HUES6 (cell line): ENCODE results near the gene PCDHA3.
"Not testable (repeated sequence)": the region's sequence is repeated elsewhere in the genome, so short reads cannot be mapped to it uniquely, and the experiment has no call there.

Experiments used
- H3K27ac ChIP-seq: 2 replicates; pipeline ENCODE4 v1.7.0; 2013; ENCODE audit warnings: low read depth, mild to moderate bottlenecking, low read length, inconsistent platforms
- H3K27me3 ChIP-seq: 2 replicates; pipeline ENCODE4 v1.6.1; 2013; ENCODE audit warnings: low read length; ENCODE audit not compliant: control insufficient read depth, insufficient read depth
- H3K36me3 ChIP-seq: 2 replicates; pipeline ENCODE4 v1.6.1; 2013; ENCODE audit warnings: low read length; ENCODE audit not compliant: control insufficient read depth, insufficient read depth
- H3K4me1 ChIP-seq: 2 replicates; pipeline ENCODE4 v1.6.1; 2013; ENCODE audit warnings: low read length; ENCODE audit not compliant: control insufficient read depth, insufficient read depth
- H3K4me3 ChIP-seq: 2 replicates; pipeline ENCODE4 v1.5.1; 2013; ENCODE audit warnings: low read depth, low read length
- H3K9ac ChIP-seq: one replicate; pipeline ENCODE4 v1.6.1; 2013; ENCODE audit warnings: mild to moderate bottlenecking, low read length
- H3K9me3 ChIP-seq: 2 replicates; pipeline ENCODE4 v1.6.1; 2013; ENCODE audit warnings: low read depth, low read length; ENCODE audit not compliant: control insufficient read depth, insufficient read depth

The PCDHA3 gene

GRCh38 chr5:140840978-140841962, 40.4 kb downstream of the PCDHA3 start, which contains the start of gene PCDHA8:
Gene PCDHA8, plus strand, starts transcription at chr5:140841187. Its CDS starts 135 bp downstream, at chr5:140841322.
- no peak within 1 kb of the TSS for H3K27ac ChIP-seq
- H3K9me3 ChIP-seq, result peaks cover 5% of the 10 kb centered on the region
- no peaks in the 10 kb centered on the region for H3K27me3 ChIP-seq
- H3K4me3 ChIP-seq, result peak within 1 kb of the TSS; percentile 42
- H3K9ac ChIP-seq, result no peak within 1 kb of the TSS
- H3K36me3 ChIP-seq, result peaks cover 1% of the 10 kb centered on the region; the same call in 1 of the 2 replicates
- H3K4me1 ChIP-seq, result no peaks in the 10 kb centered on the region

DNA sequence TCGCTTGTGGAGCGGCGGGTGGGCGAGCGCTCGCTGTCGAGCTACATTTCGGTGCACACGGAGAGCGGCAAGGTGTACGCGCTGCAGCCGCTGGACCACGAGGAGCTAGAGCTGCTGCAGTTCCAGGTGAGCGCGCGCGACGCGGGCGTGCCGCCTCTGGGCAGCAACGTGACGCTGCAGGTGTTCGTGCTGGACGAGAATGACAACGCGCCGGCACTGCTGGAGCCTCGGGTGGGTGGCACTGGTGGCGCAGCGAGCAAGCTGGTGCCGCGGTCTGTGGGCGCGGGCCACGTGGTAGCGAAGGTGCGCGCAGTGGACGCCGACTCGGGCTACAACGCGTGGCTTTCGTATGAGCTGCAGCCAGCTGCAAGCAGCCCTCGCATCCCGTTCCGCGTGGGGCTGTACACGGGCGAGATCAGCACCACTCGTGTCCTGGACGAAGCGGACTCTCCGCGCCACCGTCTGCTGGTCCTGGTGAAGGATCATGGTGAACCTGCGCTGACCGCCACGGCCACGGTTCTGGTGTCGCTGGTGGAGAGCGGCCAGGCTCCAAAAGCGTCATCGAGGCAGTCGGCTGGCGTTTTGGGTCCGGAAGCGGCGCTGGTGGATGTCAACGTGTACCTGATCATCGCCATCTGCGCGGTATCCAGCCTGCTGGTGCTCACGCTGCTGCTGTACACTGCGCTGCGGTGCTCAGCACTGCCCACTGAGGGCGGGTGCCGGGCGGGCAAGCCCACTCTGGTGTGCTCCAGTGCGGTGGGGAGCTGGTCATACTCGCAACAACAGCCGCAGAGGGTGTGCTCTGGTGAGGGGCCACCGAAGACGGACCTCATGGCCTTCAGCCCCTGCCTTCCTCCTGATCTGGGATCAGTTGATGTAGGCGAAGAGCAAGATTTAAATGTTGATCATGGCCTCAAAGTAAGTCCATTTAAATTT, 42.2 kb downstream of the PCDHA3 start:
- H3K36me3 ChIP-seq, result no peaks in the 10 kb centered on the region
- no peak overlapping the region for H3K9ac ChIP-seq
- no peak overlapping the region for H3K27ac ChIP-seq
- H3K4me3 ChIP-seq, result no peak overlapping the region
- H3K27me3 ChIP-seq, result no peaks in the 10 kb centered on the region
- H3K4me1 ChIP-seq, result no peaks in the 10 kb centered on the region
- peaks cover 3% of the 10 kb centered on the region; the same call in 1 of the 2 replicates for H3K9me3 ChIP-seq

- not testable (repeated sequence) for H3K9ac ChIP-seq, H3K36me3 ChIP-seq, H3K27me3 ChIP-seq, H3K9me3 ChIP-seq, H3K27ac ChIP-seq, H3K4me1 ChIP-seq
- peak within 1 kb of the TSS; percentile 48; the same call in 1 of the 2 replicates for H3K4me3 ChIP-seq
These were observed 47.6 kb downstream of the PCDHA3 start, which contains the start of gene PCDHA9 for GRCh38 chr5:140848139-140849102. Gene PCDHA9, plus strand, starts transcription at chr5:140848382. Its CDS starts 114 bp downstream, at chr5:140848496.

DNA sequence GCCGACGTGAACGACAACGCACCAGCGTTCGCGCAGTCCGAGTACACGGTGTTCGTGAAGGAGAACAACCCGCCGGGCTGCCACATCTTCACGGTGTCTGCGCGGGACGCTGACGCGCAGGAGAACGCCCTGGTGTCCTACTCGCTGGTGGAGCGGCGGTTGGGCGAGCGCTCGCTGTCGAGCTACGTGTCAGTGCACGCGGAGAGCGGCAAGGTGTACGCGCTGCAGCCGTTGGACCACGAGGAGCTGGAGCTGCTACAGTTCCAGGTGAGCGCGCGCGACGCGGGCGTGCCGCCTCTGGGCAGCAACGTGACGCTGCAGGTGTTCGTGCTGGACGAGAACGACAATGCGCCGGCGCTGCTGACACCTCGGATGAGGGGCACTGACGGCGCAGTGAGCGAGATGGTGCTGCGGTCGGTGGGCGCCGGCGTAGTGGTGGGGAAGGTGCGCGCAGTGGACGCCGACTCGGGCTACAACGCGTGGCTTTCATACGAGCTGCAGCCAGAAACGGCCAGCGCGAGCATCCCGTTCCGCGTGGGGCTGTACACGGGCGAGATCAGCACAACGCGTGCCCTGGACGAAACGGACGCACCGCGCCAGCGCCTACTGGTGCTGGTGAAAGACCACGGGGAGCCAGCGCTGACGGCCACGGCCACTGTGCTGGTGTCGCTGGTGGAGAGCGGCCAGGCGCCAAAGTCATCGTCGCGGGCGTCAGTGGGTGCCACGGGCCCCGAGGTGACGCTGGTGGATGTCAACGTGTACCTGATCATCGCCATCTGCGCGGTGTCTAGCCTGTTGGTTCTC, 49.2 kb downstream of the PCDHA3 start:
- not testable (repeated sequence) for H3K9ac ChIP-seq, H3K4me1 ChIP-seq, H3K4me3 ChIP-seq, H3K27ac ChIP-seq, H3K9me3 ChIP-seq, H3K27me3 ChIP-seq, H3K36me3 ChIP-seq
